GM03348 (cell line): ENCODE data around the gene SDHAF4.
A peak's percentile ranks its signal among the peaks of the same experiment; 100 is the strongest.
"Not testable (repeated sequence)": the region's sequence is repeated elsewhere in the genome, so short reads cannot be mapped to it uniquely, and the experiment has no call there.

Experiments used
- DNase-seq: peaks from one replicate; pipeline ENCODE4 v3.0.0; 2012; ENCODE audit warnings: low spot score

Gene SDHAF4

GRCh38 chr6:70592391-70593117, 25.8 kb downstream of the SDHAF4 start:
- DNase-seq: peak; percentile 20

GRCh38 chr6:70593118-70593486, 26.4 kb downstream of the SDHAF4 start:
- no peak for DNase-seq

DNA sequence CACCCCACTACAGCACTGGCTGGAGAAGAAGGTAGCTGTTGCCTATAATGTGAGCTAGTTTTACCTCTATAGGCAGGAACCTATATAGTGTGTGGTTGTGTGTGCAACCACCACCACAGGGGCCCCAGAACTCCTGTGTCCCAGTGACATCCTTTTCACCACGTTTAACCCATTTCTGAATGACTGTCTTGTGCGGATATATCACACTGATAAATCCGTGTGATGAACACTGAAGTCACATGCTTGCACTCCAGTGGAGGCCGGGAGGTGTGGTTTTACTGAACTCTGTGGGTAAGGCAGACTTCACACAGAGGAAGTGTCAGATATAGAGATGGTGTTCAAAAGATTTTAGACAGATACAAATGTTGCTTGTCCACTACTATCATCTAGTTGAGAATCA, 32.5 kb downstream of the SDHAF4 start:
- DNase-seq: no peak

GRCh38 chr6:70601014-70601413, 34.3 kb downstream of the SDHAF4 start:
- no peak for DNase-seq

GRCh38 chr6:70604254-70604653, 37.5 kb downstream of the SDHAF4 start:
- no peak for DNase-seq

DNA sequence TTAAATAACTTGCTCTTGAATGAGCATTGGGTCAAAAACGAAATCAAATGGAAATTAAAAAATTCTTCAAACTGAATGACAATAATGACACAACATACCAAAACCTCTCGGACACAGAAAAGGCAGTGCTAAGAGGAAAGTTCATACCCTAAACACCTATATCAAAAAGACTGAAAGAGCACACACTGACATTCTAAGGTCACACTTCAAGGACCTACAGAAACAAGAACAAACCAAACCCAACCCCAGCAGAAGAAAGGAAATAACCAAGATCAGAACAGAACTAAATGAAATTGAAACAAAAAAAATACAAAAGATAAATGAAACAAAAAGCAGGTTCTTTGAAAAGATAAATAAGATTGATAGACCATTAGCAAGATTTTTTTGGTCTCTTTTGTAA, 40.6 kb downstream of the SDHAF4 start:
- DNase-seq: not testable (repeated sequence)

GRCh38 chr6:70609181-70609580, 42.5 kb downstream of the SDHAF4 start:
- DNase-seq: not testable (repeated sequence)

- DNase-seq: no peak
Observed at GRCh38 chr6:70616728-70617260, 50.1 kb downstream of the SDHAF4 start.

GRCh38 chr6:70620746-70621145, 54.0 kb downstream of the SDHAF4 start:
- DNase-seq: no peak

- no peak for DNase-seq
Observed at GRCh38 chr6:70622461-70622860, 55.7 kb downstream of the SDHAF4 start.

DNA sequence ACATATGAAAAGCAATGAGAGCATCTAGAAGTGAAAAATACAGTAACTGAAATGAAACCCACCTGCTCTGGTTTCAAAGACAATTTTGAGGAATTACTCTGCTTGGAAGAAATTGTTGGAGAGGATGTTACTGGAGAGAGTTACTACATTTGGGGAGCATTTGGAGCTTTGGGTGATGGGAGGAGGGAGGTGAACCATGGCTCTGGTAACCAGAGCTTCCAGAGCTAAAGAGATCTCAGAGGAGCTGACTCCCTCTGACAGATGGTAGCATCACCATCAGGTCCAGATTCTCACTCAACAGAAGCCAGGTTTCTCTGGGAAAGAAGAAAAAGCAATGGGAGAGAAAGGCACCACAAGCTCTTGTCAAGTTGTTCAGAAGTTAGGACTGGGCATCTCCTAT, 58.7 kb downstream of the SDHAF4 start:
- DNase-seq: no peak

DNA sequence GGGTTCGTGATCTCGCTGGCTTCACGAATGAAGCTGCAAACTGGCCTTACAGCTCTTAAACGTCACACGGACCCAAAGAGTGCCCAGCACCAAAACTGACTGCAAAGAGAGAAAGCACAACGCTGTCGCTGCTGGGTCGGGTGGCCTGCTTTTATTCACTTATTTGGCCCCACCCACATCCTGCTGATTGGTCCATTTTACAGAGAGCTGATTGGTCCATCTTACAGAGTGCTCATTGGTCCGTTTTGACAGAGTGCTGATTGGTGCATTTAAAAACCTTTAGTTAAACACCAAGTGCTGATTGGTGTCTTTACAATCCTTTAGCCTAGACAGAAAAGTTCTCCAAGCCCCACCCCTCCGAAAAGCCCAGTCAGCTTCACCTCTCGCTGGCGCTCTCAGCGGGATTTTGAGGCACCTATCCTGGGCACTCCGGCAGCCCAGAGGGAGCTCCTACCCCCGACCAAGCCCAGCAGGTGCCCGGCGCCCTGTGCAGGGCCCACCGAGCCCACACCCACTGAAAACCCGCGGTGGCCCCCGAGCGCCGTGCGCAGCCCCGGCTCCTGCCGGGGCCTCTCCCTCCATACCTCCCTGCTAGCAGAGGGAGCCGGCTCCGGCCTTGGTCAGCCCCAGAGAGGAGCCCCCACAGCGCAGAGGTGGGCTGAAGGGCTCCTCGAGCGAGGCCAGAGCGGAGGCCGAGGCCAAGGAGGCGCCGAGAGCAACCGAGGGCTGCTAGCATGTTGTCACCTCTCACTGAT, 60.9 kb downstream of the SDHAF4 start:
- DNase-seq: no peak

GRCh38 chr6:70629929-70630328, 63.2 kb downstream of the SDHAF4 start:
- no peak for DNase-seq

GRCh38 chr6:70633870-70634269, 67.1 kb downstream of the SDHAF4 start:
- DNase-seq: no peak

DNA sequence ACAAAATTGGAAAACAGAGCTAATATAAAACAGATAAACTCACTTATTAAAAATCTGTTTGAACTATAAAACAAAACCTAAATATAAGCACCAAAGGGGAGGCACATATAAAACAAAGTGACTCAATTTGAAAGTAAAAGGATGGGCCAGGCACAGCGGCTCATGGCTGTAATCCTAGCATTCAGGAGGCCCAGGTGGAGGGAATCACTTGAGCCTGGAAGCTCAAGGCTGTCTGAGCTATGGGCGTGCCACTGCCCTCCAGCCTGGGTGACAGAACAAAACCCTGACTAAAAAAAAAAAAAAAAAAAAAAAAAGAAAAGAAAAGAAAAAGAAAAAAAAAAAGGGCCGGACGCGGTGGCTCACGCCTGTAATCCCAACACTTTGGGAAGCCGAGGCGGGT, 69.9 kb downstream of the SDHAF4 start:
- DNase-seq: no peak

DNA sequence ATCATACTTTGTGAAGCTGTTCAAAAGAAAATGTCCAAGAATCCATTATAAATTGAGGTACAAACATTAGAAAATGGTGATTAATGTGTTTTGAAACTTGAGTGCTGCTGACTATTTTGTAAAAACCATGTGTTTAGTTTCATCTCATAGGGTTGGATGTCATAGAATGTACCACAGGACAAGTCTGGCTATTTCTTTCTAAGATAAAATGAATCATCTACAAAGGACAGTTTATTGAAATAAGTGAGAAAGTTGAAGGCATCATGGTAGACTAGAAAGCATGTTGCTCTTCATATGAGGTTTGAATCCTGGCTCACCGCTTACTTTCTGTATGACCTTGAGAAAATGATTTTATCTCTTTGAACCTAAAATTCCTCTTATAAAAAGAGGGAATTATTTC, 71.7 kb downstream of the SDHAF4 start:
- DNase-seq: no peak
